ENCODE results near the gene CALB2.
A peak's percentile ranks its signal among the peaks of the same experiment; 100 is the strongest.

Gene CALB2

DNA sequence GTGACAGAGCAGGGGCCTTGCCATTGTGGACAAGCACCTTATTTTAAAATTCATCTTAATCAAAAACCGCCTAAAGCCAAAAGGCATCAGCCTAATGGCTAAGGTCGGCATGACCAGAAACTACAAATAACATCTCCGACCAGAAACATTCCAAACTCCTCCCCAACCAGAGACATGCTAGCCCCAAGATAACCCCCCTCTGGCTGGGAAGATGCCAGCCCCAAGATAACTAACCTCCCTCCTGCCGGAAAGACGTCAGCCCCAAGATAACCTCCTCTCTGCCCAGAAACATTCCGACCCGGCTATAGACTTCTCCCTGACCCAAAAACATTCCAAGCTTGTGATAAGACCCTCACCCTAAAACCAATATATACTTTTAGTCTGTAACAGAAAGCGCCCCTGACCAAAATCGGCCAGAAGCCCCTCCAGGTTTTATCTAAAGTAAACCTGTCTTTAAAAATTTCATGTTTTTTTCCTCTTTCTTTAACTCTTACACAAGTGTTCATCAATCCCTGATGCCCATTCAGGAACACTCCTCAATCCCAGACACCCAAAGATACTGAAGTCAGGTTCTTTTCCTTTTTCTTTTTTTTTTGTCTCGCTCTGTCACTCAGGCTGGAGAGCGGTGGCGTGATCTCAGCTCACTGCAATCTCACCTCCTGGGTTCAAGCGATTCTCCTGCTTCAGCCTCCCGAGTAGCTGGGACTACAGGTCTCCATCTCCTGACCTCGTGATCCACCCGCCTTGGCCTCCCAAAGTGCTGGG, 50.7 kb downstream of the CALB2 start:
- no peaks in the 10 kb centered on the region for H3F3A ChIP-seq (ENCODE audit: insufficient read depth)
- H3K27me3 ChIP-seq (ENCODE audit: low read length), result no peaks in the 10 kb centered on the region
- H3K9me2 ChIP-seq (replicated peaks; ENCODE audit: insufficient read depth, low read length), result no peaks in the 10 kb centered on the region
- no peak overlapping the region for H3K27ac ChIP-seq (ENCODE audit: low read depth, low read length)
- H2AFZ ChIP-seq (ENCODE audit: low read depth, low read length, severe bottlenecking), result no peak overlapping the region
- no peak overlapping the region for H3K4me3 ChIP-seq (ENCODE audit: insufficient read depth, low read length, poor library complexity, severe bottlenecking)
- no peaks in the 10 kb centered on the region for H3K79me2 ChIP-seq (ENCODE audit: insufficient read depth, low read length)
- no peak overlapping the region for H3K4me2 ChIP-seq (ENCODE audit: low read depth, low read length, poor library complexity, severe bottlenecking)
- H4K20me1 ChIP-seq (ENCODE audit: low read depth, low read length), result no peaks in the 10 kb centered on the region
- TF ChIP-seq EZH2phosphoT487 (conservative IDR thresholded peaks at IDR 0.05; ENCODE audit: low read length) (no peak), CTCF (IDR thresholded peaks at IDR 0.05; ENCODE audit: insufficient read depth, low read length, poor library complexity, severe bottlenecking) (no peak)
- no peaks in the 10 kb centered on the region for H3K9me3 ChIP-seq (ENCODE audit: insufficient read depth, low read length)
- H3K9ac ChIP-seq (ENCODE audit: low read length), result no peak overlapping the region
- no peaks in the 10 kb centered on the region for H3K36me3 ChIP-seq (ENCODE audit: low read length)

GRCh38 chr16:71410146-71410545, 51.6 kb downstream of the CALB2 start:
- Histone ChIP-seq H4K20me1 (ENCODE audit: low read depth, low read length) (no peaks in the 10 kb centered on the region), H3K4me2 (ENCODE audit: low read depth, low read length, poor library complexity, severe bottlenecking) (no peak overlapping the region), H3K4me3 (ENCODE audit: insufficient read depth, low read length, poor library complexity, severe bottlenecking) (no peak overlapping the region), H3K9me2 (replicated peaks; ENCODE audit: insufficient read depth, low read length) (no peaks in the 10 kb centered on the region), H3K9ac (ENCODE audit: low read length) (no peak overlapping the region), H3K79me2 (ENCODE audit: insufficient read depth, low read length) (no peaks in the 10 kb centered on the region), H3K27ac (ENCODE audit: low read depth, low read length) (no peak overlapping the region), H3K9me3 (ENCODE audit: insufficient read depth, low read length) (no peaks in the 10 kb centered on the region), H3F3A (ENCODE audit: insufficient read depth) (no peaks in the 10 kb centered on the region), H2AFZ (ENCODE audit: low read depth, low read length, severe bottlenecking) (no peak overlapping the region), H3K27me3 (ENCODE audit: low read length) (no peaks in the 10 kb centered on the region), H3K36me3 (ENCODE audit: low read length) (no peaks in the 10 kb centered on the region)
- TF ChIP-seq CTCF (IDR thresholded peaks at IDR 0.05; ENCODE audit: insufficient read depth, low read length, poor library complexity, severe bottlenecking) (no peak), EZH2phosphoT487 (conservative IDR thresholded peaks at IDR 0.05; ENCODE audit: low read length) (no peak)

- no peaks in the 10 kb centered on the region for H3K9me2 ChIP-seq (replicated peaks; ENCODE audit: insufficient read depth, low read length)
- no peak overlapping the region for H3K27ac ChIP-seq (ENCODE audit: low read depth, low read length)
- H3K79me2 ChIP-seq (ENCODE audit: insufficient read depth, low read length), result no peaks in the 10 kb centered on the region
- TF ChIP-seq CTCF (IDR thresholded peaks at IDR 0.05; ENCODE audit: insufficient read depth, low read length, poor library complexity, severe bottlenecking) (peak; percentile 90), EZH2phosphoT487 (conservative IDR thresholded peaks at IDR 0.05; ENCODE audit: low read length) (no peak)
- no peak overlapping the region for H3K9ac ChIP-seq (ENCODE audit: low read length)
- no peaks in the 10 kb centered on the region for H3F3A ChIP-seq (ENCODE audit: insufficient read depth)
- no peak overlapping the region for H3K4me3 ChIP-seq (ENCODE audit: insufficient read depth, low read length, poor library complexity, severe bottlenecking)
- no peaks in the 10 kb centered on the region for H3K27me3 ChIP-seq (ENCODE audit: low read length)
- no peaks in the 10 kb centered on the region for H3K9me3 ChIP-seq (ENCODE audit: insufficient read depth, low read length)
- no peak overlapping the region for H2AFZ ChIP-seq (ENCODE audit: low read depth, low read length, severe bottlenecking)
- H3K4me2 ChIP-seq (ENCODE audit: low read depth, low read length, poor library complexity, severe bottlenecking), result no peak overlapping the region
- no peaks in the 10 kb centered on the region for H3K36me3 ChIP-seq (ENCODE audit: low read length)
- H4K20me1 ChIP-seq (ENCODE audit: low read depth, low read length), result no peaks in the 10 kb centered on the region
Measured at GRCh38 chr16:71412270-71413160, 54.0 kb downstream of the CALB2 start.

Data from SU-DHL-6 (cell line).